Esophagus muscularis mucosa (tissue), 4 donors: ENCODE data around the gene PAFAH1B2. TPM values are rescaled to one million over a fixed set of nuclear protein-coding genes. Genes with fewer than 3 reads are reported as not detected.
A peak's percentile ranks its signal among the peaks of the same experiment; 100 is the strongest.
"Not testable (repeated sequence)": the region's sequence is repeated elsewhere in the genome, so short reads cannot be mapped to it uniquely, and the experiment has no call there.

Source experiments
- DNase-seq: peaks from one replicate; pipeline ENCODE4 v3.0.0-alpha.2; 2017; ENCODE audit errors: extremely low spot score
- H3K27ac ChIP-seq, 4 donors: fragments of 200-600 bp; sonication (generic); replicated peaks in 1 of 4; 1 replicate in 3 of 4; 2 replicates in 1 of 4; pipeline ENCODE4 v1.5.1; 2016 to 2019; ENCODE audit warnings: mild to moderate bottlenecking in 1 of 4
- H3K27me3 ChIP-seq, 4 donors: fragments of 200-600 bp; sonication (generic); one replicate each; pipeline versions ENCODE4 v1.5.1 to v1.6.0; 2016 to 2019
- H3K36me3 ChIP-seq, 4 donors: fragments of 200-600 bp; sonication (generic); one replicate each; pipeline ENCODE4 v1.5.1; 2016 to 2019
- H3K4me1 ChIP-seq, 4 donors: fragments of 200-600 bp; sonication (generic); one replicate each; pipeline ENCODE4 v1.5.1; 2016 to 2019
- H3K4me3 ChIP-seq, 4 donors: fragments of 200-600 bp; sonication (generic); 1 replicate in 2 of 4; 2 replicates in 2 of 4; pipeline ENCODE4 v1.5.1; 2016 to 2019; ENCODE audit warnings: mild to moderate bottlenecking in 4 of 4, moderate library complexity in 1 of 4
- H3K9me3 ChIP-seq, 4 donors: fragments of 200-600 bp; sonication (generic); 1 replicate in 3 of 4; 2 replicates in 1 of 4; pipeline ENCODE4 v1.5.1; 2016 to 2019
- CTCF ChIP-seq, 3 experiments: fragments of 200-600 bp in 2 of 3; fragments of 450-650 bp in 1 of 3; sonication (generic) in 2 of 3; IDR thresholded peaks; one replicate each; pipeline ENCODE4 v1.5.1; 2017 to 2019; ENCODE audit warnings: antibody characterized with exemption in 3 of 3, mild to moderate bottlenecking in 2 of 3, moderate library complexity in 1 of 3
- EP300 ChIP-seq: sonication (generic); formaldehyde crosslinking; IDR thresholded peaks from one replicate; pipeline ENCODE4 v1.6.1; 2017; ENCODE audit warnings: antibody characterized with exemption
- POLR2A ChIP-seq: fragments of 450-650 bp; IDR thresholded peaks from one replicate; pipeline ENCODE4 v1.6.1; 2017; ENCODE audit warnings: antibody characterized with exemption, moderate library complexity, mild to moderate bottlenecking, low read depth
- POLR2AphosphoS5 ChIP-seq, 2 donors: sonication (generic); formaldehyde crosslinking; IDR thresholded peaks; one replicate each; pipeline ENCODE4 v1.6.1; 2017; ENCODE audit warnings: antibody characterized with exemption in 2 of 2
- WGBS: methylation state at CpG from one replicate; pipeline ENCODE4 v1.1.5; 2018; 5-methylcytosine and 5-hydroxymethylcytosine counted together
- intact Hi-C: fragments of 100-400 bp; cut with DNase I; formaldehyde crosslinking; loops from one replicate; pipeline ENCODE4 v1.15.1; 2023
- total RNA-seq, 4 donors: library from RNA; depleted of rRNA; stranded (reverse); fragments of >200 nt; gene quantifications; one replicate each; pipeline versions ENCODE4 v1.1.0 to v1.2.1, GENCODE V29; 2016

The PAFAH1B2 gene
- total RNA-seq, 4 donors from 2014 or later = 40.3 to 63.0 (median 47.4) TPM

- intact Hi-C loops, H3K9me3 ChIP-seq, DNase-seq, H3K4me3 ChIP-seq, H3K27me3 ChIP-seq: not testable (repeated sequence)
- peak; percentile 61 to 97 for TF ChIP-seq POLR2AphosphoS5 (IDR thresholded peaks at IDR 0.05)
- peak in 2 of 3 experiments; percentile 23 to 31 for TF ChIP-seq CTCF (IDR thresholded peaks at IDR 0.05)
- Histone ChIP-seq H3K27ac (peak overlapping the region in 3 of 4 donors; percentile 40 to 67 (median 55)), H3K4me1 (peaks cover 17 to 34% (median 32%) of the 10 kb centered on the region in 4 donors), H3K36me3 (peaks cover 15 to 52% (median 36%) of the 10 kb centered on the region in 4 donors)
- 47% methylated on average over 3 of the region's 13 CpGs for WGBS
These were observed 64.6 kb downstream of the PAFAH1B2 start for GRCh38 chr11:117208710-117209109.

- Histone ChIP-seq H3K27ac (peak overlapping the region in 3 of 4 donors; percentile 56 to 74 (median 65)), H3K36me3 (peaks cover 7 to 52% (median 33%) of the 10 kb centered on the region in 4 donors), H3K4me1 (peaks cover 9 to 27% (median 25%) of the 10 kb centered on the region in 4 donors)
- H3K4me3 ChIP-seq, H3K9me3 ChIP-seq, intact Hi-C loops, H3K27me3 ChIP-seq, DNase-seq: not testable (repeated sequence)
- TF ChIP-seq POLR2AphosphoS5 (IDR thresholded peaks at IDR 0.05) = peak; percentile 20 to 97
- 86% methylated on average over 7 of the region's 8 CpGs for WGBS
These were observed 65.5 kb downstream of the PAFAH1B2 start for GRCh38 chr11:117209351-117210125.

GRCh38 chr11:117210620-117211019 is 66.5 kb downstream of the PAFAH1B2 start:
- WGBS = 96% methylated on average over 3 of the region's 3 CpGs
- no peak for DNase-seq
- Histone ChIP-seq H3K4me3 (no peak overlapping the region), H3K27me3 (no peaks in the 10 kb centered on the region), H3K9me3 (no peaks in the 10 kb centered on the region), H3K4me1 (peaks cover 0 to 19% (median 14%) of the 10 kb centered on the region in 4 donors), H3K36me3 (peaks cover 6 to 50% (median 30%) of the 10 kb centered on the region in 4 donors), H3K27ac (peak overlapping the region; percentile 48 to 74 (median 60))
- peak in 1 of 2 donors; percentile 36 for TF ChIP-seq POLR2AphosphoS5 (IDR thresholded peaks at IDR 0.05)
- no peak for TF ChIP-seq POLR2A
- no peak for TF ChIP-seq EP300
- no peak for TF ChIP-seq CTCF (IDR thresholded peaks at IDR 0.05)
- intact Hi-C loops = no loop called here

- peaks cover 6 to 72% (median 39%) of the 10 kb centered on the region in 4 donors for H3K36me3 ChIP-seq
- peak overlapping the region; percentile 8 to 36 (median 34) for H3K27ac ChIP-seq
- H3K4me1 ChIP-seq = peaks cover 9 to 41% (median 34%) of the 10 kb centered on the region in 4 donors
- no peaks in the 10 kb centered on the region for H3K9me3 ChIP-seq
- WGBS = 95% methylated on average over 11 of the region's 11 CpGs
- no peaks in the 10 kb centered on the region for H3K27me3 ChIP-seq
- no peak for TF ChIP-seq CTCF (IDR thresholded peaks at IDR 0.05)
- no peak for TF ChIP-seq POLR2A
- TF ChIP-seq POLR2AphosphoS5 (IDR thresholded peaks at IDR 0.05) = peak in 1 of 2 donors; percentile 63
- intact Hi-C loops = no loop called here
- no peak for DNase-seq
- H3K4me3 ChIP-seq = no peak overlapping the region
These were observed 68.7 kb downstream of the PAFAH1B2 start for GRCh38 chr11:117212697-117213355.

- DNase-seq = no peak
- intact Hi-C loops = no loop called here
- H3K4me1 ChIP-seq = peaks cover 22 to 58% (median 51%) of the 10 kb centered on the region in 4 donors
- peak overlapping the region; percentile 29 to 59 (median 43) for H3K27ac ChIP-seq
- WGBS = 80% methylated on average over 7 of the region's 7 CpGs
- H3K27me3 ChIP-seq = no peaks in the 10 kb centered on the region
- no peak overlapping the region for H3K4me3 ChIP-seq
- peaks cover 6 to 90% (median 51%) of the 10 kb centered on the region in 4 donors for H3K36me3 ChIP-seq
- no peaks in the 10 kb centered on the region for H3K9me3 ChIP-seq
- TF ChIP-seq POLR2AphosphoS5 (IDR thresholded peaks at IDR 0.05) = peak in 1 of 2 donors; percentile 58
- TF ChIP-seq CTCF (IDR thresholded peaks at IDR 0.05) = no peak
- no peak for TF ChIP-seq EP300
- TF ChIP-seq POLR2A = no peak
These were observed 70.5 kb downstream of the PAFAH1B2 start for GRCh38 chr11:117214404-117215110.
